ENCODE measurements around the gene TYK2. TPM values are rescaled to one million over a fixed set of nuclear protein-coding genes. Genes with fewer than 3 reads are reported as not detected.

Gene TYK2
- total RNA-seq, result 126 and 135 TPM in 2 replicates
- polyA plus RNA-seq, result 142 and 148 TPM in 2 replicates

DNA sequence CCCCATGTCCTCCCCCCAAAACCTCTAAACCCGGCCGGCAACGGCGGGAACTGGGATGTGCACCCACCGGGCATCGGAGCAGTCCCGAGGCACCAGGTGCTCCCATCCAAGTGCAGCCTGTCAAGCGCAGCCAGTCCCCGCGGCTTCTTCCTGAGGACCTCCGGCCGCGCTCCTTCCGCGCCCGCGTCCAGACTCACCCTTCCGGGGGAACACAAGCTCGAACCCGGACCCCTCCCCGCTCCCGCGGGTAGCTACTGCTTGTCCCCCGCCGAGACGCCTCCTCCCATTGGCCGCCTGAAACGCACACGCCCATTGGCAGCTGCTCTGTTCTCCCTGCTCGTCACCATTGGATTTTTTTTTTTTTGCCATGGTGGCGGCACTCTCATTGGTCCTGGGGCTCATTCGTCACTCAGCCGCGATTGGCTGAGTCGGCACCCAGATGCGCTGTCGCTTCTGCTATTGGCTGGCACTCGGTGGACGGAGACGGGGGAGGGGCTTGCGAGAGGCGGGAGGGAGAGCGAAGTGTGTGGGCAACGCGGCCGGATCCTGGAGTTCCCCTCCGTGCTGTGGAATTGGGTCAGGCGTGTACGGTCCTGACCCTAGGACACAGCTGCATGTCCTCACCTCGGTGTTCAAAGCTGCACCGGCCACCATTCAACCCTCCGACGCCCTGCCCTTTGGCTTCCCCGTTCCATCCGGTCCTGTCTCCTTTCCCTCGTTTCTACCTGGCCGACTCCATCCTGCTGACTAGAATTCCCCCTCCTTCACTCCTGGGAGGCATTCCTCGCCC is at the start of gene TYK2:
TYK2 (minus strand) TSS at position 260 of the 790 bp plus-strand sequence. CDS start 2,166 bp downstream, outside the sequence.
- no peaks in the 10 kb centered on the region for H3K27me3 ChIP-seq
- H3K27ac ChIP-seq, result peak within 1 kb of the TSS; percentile 2
- peak; percentile 97 to 99 for DNase-seq (ENCODE audit: low read depth in 1 of 2, low spot score in 1 of 2)

DNA sequence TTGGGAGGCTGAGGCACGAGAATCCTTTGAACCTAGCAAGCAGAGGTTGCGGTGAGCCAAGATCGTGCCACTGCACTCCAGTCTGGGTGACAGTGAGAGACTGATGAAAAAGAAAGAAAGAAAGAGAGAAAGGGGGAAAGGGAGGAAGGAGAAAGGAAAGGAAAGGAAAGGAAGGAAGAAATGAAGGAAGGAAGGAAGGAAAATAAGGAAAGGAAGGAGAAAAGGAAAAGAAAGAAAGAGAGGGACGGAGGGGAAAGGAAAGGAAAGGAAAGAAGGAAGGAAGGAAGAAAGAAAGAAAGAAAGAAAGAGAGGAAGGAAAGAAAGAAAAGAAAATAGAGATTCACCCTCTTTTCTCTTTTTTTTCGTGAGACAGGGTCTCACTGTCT is 48.6 kb upstream of the TYK2 start:
- H3K27ac ChIP-seq, result no peak overlapping the region
- H3K27me3 ChIP-seq, result peaks cover 90% of the 10 kb centered on the region
- TF ChIP-seq, protein P1, sequence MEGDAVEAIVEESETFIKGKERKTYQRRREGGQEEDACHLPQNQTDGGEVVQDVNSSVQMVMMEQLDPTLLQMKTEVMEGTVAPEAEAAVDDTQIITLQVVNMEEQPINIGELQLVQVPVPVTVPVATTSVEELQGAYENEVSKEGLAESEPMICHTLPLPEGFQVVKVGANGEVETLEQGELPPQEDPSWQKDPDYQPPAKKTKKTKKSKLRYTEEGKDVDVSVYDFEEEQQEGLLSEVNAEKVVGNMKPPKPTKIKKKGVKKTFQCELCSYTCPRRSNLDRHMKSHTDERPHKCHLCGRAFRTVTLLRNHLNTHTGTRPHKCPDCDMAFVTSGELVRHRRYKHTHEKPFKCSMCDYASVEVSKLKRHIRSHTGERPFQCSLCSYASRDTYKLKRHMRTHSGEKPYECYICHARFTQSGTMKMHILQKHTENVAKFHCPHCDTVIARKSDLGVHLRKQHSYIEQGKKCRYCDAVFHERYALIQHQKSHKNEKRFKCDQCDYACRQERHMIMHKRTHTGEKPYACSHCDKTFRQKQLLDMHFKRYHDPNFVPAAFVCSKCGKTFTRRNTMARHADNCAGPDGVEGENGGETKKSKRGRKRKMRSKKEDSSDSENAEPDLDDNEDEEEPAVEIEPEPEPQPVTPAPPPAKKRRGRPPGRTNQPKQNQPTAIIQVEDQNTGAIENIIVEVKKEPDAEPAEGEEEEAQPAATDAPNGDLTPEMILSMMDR (IDR thresholded peaks at IDR 0.05; ENCODE audit: low read depth, low read length), result no peak
- DNase-seq (ENCODE audit: low read depth in 1 of 2, low spot score in 1 of 2), result no peak
- peaks cover 4% of the 10 kb centered on the region for H3K4me1 ChIP-seq (ENCODE audit: low read depth)
- no peaks in the 10 kb centered on the region for H3K9me3 ChIP-seq (ENCODE audit: low read depth)
- no peaks in the 10 kb centered on the region for H3K36me3 ChIP-seq
- H3K4me3 ChIP-seq, result no peak overlapping the region

More for the DNA sequence above, at the start of gene TYK2:
- H3K36me3 ChIP-seq, result peaks cover 2% of the 10 kb centered on the region
- peak within 1 kb of the TSS; percentile 66 for H3K4me3 ChIP-seq
- TF ChIP-seq, protein P1 (IDR thresholded peaks at IDR 0.05; ENCODE audit: low read depth, low read length), result no peak
- no peaks in the 10 kb centered on the region for H3K9me3 ChIP-seq (ENCODE audit: low read depth)
- no peaks in the 10 kb centered on the region for H3K4me1 ChIP-seq (ENCODE audit: low read depth)

DNA sequence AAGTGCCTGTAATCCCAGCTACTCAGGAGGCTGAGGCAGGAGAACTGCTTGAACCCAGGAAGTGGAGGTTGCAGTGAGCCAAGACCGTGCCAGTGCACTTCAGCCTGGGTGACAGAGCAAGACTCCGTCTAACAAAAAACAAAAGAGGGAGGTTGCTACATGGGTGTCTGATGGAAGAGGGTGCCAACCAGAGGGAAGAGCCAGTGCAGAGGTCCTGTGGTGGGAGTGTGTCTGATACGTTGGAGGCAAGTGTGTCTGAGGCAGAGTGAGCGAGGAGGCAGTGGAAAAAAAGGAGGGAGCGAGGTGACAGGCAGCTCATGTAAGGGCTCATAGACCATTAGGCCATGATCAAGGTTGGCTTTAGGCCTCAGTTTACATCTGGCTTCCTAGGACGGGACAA is 46.8 kb upstream of the TYK2 start:
- no peak for DNase-seq (ENCODE audit: low read depth in 1 of 2, low spot score in 1 of 2)
- TF ChIP-seq, protein P1 (IDR thresholded peaks at IDR 0.05; ENCODE audit: low read depth, low read length), result no peak
- H3K36me3 ChIP-seq, result no peaks in the 10 kb centered on the region
- peaks cover 100% of the 10 kb centered on the region for H3K27me3 ChIP-seq
- no peak overlapping the region for H3K27ac ChIP-seq
- no peaks in the 10 kb centered on the region for H3K4me1 ChIP-seq (ENCODE audit: low read depth)
- H3K9me3 ChIP-seq (ENCODE audit: low read depth), result no peaks in the 10 kb centered on the region
- no peak overlapping the region for H3K4me3 ChIP-seq

DNA sequence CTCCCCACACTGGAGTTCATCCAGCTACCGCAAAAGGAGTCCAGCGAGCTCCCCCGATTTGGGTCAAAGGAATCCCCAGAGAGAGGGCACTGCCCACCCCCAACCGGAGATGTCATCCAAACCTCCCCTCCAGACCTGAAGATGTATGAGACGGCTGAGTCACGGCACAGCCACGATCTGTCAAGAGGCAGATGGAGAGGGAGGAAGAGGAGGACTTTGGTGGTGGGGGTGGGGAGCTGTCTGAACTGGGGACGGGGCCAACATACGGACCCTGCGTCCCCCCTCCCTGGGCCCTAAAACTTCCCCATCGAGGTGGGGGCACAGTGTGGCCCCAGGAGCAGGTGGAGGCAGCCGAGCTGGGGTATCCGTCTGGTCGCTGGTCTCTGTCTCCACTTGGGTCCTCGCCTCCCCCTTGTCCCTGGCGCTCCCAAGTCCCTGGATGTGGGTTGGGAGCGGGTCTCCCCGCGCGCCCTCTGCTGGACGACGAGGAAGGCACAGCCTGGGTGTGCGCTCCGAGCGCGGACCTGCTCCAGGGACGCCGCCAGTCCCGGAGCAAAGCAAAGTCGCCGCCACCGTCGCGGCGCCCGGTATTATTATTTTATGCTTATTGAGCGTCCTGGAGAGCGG is 43.8 kb upstream of the TYK2 start:
- no peaks in the 10 kb centered on the region for H3K36me3 ChIP-seq
- H3K27me3 ChIP-seq, result peaks cover 100% of the 10 kb centered on the region
- peaks cover 6% of the 10 kb centered on the region for H3K4me1 ChIP-seq (ENCODE audit: low read depth)
- peak; percentile 77 to 84 for DNase-seq (ENCODE audit: low read depth in 1 of 2, low spot score in 1 of 2)
- TF ChIP-seq, protein P1 (IDR thresholded peaks at IDR 0.05; ENCODE audit: low read depth, low read length), result peak; percentile 85
- H3K4me3 ChIP-seq, result peak overlapping the region; percentile 16
- no peaks in the 10 kb centered on the region for H3K9me3 ChIP-seq (ENCODE audit: low read depth)
- no peak overlapping the region for H3K27ac ChIP-seq

DNA sequence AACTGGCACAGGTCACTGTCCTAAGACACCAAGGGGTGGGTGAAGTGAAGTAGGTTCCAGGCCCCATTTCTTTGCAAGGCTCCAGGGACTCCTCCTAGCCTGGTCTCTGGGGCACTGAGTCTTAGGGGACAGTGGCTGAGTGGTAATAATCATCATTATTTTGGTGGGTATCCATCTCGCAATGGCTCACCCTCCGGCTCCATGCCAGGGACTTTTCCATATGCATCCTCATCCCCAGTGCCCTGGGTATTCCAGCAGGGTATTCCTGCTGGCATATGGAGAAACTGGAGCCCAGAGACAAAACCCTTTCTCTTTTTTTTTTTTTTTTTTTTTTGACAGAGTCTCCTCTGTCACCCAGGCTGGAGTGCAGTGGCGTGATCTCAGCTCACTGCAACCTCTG is 42.5 kb upstream of the TYK2 start:
- Histone ChIP-seq H3K4me1 (ENCODE audit: low read depth) (peaks cover 11% of the 10 kb centered on the region), H3K27me3 (peaks cover 99% of the 10 kb centered on the region)

More for the DNA sequence above, 42.5 kb upstream of the TYK2 start:
- Histone ChIP-seq H3K4me3 (no peak overlapping the region), H3K27ac (no peak overlapping the region), H3K36me3 (no peaks in the 10 kb centered on the region), H3K9me3 (ENCODE audit: low read depth) (no peaks in the 10 kb centered on the region)
- no peak for DNase-seq (ENCODE audit: low read depth in 1 of 2, low spot score in 1 of 2)
- TF ChIP-seq, protein P1 (IDR thresholded peaks at IDR 0.05; ENCODE audit: low read depth, low read length), result no peak
